PC-3 (cell line): Measurements from ENCODE around the gene GON7. TPM values are rescaled to one million over a fixed set of nuclear protein-coding genes. Genes with fewer than 3 reads are reported as not detected.

Experiments used
- ATAC-seq: fragments of 200-7000 bp; cut with Tn5 transposase; 2 replicates; pipeline ENCODE4 v1.9.1; 2020; ENCODE audit warnings: mild to moderate bottlenecking, moderate library complexity
- BruUV-seq: library from RNA; stranded (reverse); fragments of 400-500 nt; replicated peaks from 2 replicates; lab custom pipeline; 2021; lab: Mats Ljungman, UMichigan
- CTCF ChIA-PET: fragments of 300-600 bp; sonication (Branson Sonifier 250); formaldehyde crosslinking; loops from one replicate; lab custom pipeline; 2022; ENCODE audit warnings: antibody characterized with exemption; lab: Charles Lee
- POLR2A ChIA-PET: fragments of 300-600 bp; sonication (Branson Sonifier 250); formaldehyde crosslinking; loops from one replicate; lab custom pipeline; 2022; ENCODE audit warnings: antibody characterized with exemption; ENCODE audit not compliant: unreplicated experiment; lab: Charles Lee
- DNase-seq: peaks from one replicate; pipeline ENCODE4 v3.0.0-alpha.2; 2015
- H2AFZ ChIP-seq: fragments of 300-600 bp; sonication (generic); 2 replicates; pipeline ENCODE4 v1.6.0; 2016; ENCODE audit warnings: antibody characterized with exemption, low read length
- H3F3A ChIP-seq: fragments of 300-600 bp; sonication (generic); one replicate; pipeline ENCODE4 v1.6.0; 2017; ENCODE audit warnings: antibody characterized with exemption, low read length, control low read depth, mild to moderate bottlenecking; ENCODE audit not compliant: unreplicated experiment
- H3K27ac ChIP-seq: fragments of 300-600 bp; sonication (generic); 2 replicates; pipeline ENCODE4 v1.5.1; 2016; ENCODE audit warnings: mild to moderate bottlenecking, low read length
- H3K27me3 ChIP-seq: fragments of 300-600 bp; sonication (generic); 2 replicates; pipeline ENCODE4 v1.6.1; 2016; ENCODE audit warnings: low read length, mixed read lengths
- H3K36me3 ChIP-seq: fragments of 300-600 bp; sonication (generic); 2 replicates; pipeline ENCODE4 v1.6.1; 2016; ENCODE audit warnings: low read depth, mixed run types, low read length, mixed read lengths
- H3K4me1 ChIP-seq: fragments of 300-600 bp; sonication (generic); 2 replicates; pipeline ENCODE4 v1.5.1; 2016; ENCODE audit warnings: low read length; ENCODE audit not compliant: insufficient read depth
- H3K4me2 ChIP-seq: fragments of 300-600 bp; sonication (generic); 2 replicates; pipeline ENCODE4 v1.6.0; 2016; ENCODE audit warnings: low read length
- H3K4me3 ChIP-seq: fragments of 300-600 bp; sonication (generic); 2 replicates; pipeline ENCODE4 v1.5.1; 2016; ENCODE audit warnings: mild to moderate bottlenecking, low read length, mixed read lengths
- H3K79me2 ChIP-seq: fragments of 300-600 bp; sonication (generic); 2 replicates; pipeline ENCODE4 v1.6.1; 2017; ENCODE audit warnings: low read length, mixed read lengths
- H3K9ac ChIP-seq: fragments of 300-600 bp; sonication (generic); 2 replicates; pipeline ENCODE4 v1.6.0; 2016; ENCODE audit warnings: mild to moderate bottlenecking, low read length
- H3K9me2 ChIP-seq: fragments of 300-600 bp; sonication (generic); replicated peaks from 2 replicates; pipeline ENCODE4 v1.6.1; 2016; ENCODE audit warnings: mixed run types, low read length, mixed read lengths
- H3K9me3 ChIP-seq: fragments of 300-600 bp; sonication (generic); 2 replicates; pipeline ENCODE4 v1.6.1; 2016; ENCODE audit warnings: low read length, mixed read lengths
- H4K20me1 ChIP-seq: fragments of 300-600 bp; sonication (generic); 2 replicates; pipeline ENCODE4 v1.6.1; 2016; ENCODE audit warnings: low read length, mixed read lengths
- CTCF ChIP-seq: fragments of 300-600 bp; sonication (generic); conservative IDR thresholded peaks from 2 replicates; pipeline ENCODE4 v1.5.1; 2017; ENCODE audit warnings: antibody characterized with exemption, low read depth, mild to moderate bottlenecking, low read length
- EZH2 ChIP-seq: fragments of 300-600 bp; sonication (generic); IDR thresholded peaks from one replicate; pipeline ENCODE4 v1.6.1; 2017; ENCODE audit warnings: antibody characterized with exemption, mild to moderate bottlenecking, low read length; ENCODE audit not compliant: unreplicated experiment
- EZH2phosphoT487 ChIP-seq: fragments of 300-600 bp; sonication (generic); IDR thresholded peaks from 2 replicates; pipeline ENCODE4 v1.6.1; 2018; ENCODE audit warnings: mild to moderate bottlenecking, antibody characterized with exemption, low read length, borderline replicate concordance
- intact Hi-C: fragments of 100-400 bp; cut with micrococcal nuclease; formaldehyde crosslinking; loops from 2 replicates; pipeline ENCODE4 v1.9.0; 2023
- total RNA-seq: library from RNA; depleted of rRNA; stranded (reverse); fragments of >200 nt; gene quantifications from 2 replicates; pipeline ENCODE4 v1.2.3, GENCODE V29; 2014

Gene GON7
- total RNA-seq, 1 experiment from 2014 or later: 45.4 TPM

DNA sequence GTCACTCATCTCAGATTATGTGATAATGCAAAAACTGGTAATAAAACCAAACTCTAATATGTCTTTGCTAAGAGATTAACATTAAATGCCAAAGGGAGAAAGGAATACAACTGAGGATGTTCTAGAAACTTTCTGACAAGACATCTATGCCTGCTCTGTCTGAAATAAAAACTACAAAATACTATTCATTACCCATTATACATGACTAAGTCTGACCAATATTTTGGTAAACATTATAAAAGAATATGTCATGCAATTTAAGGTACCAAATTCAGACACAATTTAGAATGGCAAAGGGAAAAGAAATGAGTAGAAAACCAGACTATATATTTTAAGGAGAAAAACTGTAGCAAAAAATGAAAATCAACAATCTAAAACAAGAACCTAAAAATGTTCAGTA, 39.7 kb upstream of the GON7 start:
- H4K20me1 ChIP-seq: no peaks in the 10 kb centered on the region
- CTCF ChIA-PET: no interaction called here

GRCh38 chr14:93245764-93246420, 39.0 kb upstream of the GON7 start:
- Histone ChIP-seq H3K4me2 (peak overlapping the region; percentile 56), H3K4me3 (no peak overlapping the region), H3K79me2 (peaks cover 9% of the 10 kb centered on the region; the same call in 1 of the 2 replicates), H3F3A (peaks cover 9% of the 10 kb centered on the region), H2AFZ (no peak overlapping the region), H4K20me1 (no peaks in the 10 kb centered on the region), H3K4me1 (peaks cover 52% of the 10 kb centered on the region), H3K36me3 (peaks cover 46% of the 10 kb centered on the region), H3K9me2 (no peaks in the 10 kb centered on the region), H3K27ac (peak overlapping the region; percentile 95), H3K9ac (peak overlapping the region; percentile 66), H3K9me3 (no peaks in the 10 kb centered on the region), H3K27me3 (no peaks in the 10 kb centered on the region)
- no peak for DNase-seq
- intact Hi-C loops: loop anchor here (10.0 kb wide), 1 partner anchor 219 kb away; no protein-coding TSS in a partner anchor
- TF ChIP-seq CTCF (no peak), EZH2 (no peak), EZH2phosphoT487 (no peak)
- POLR2A ChIA-PET: no interaction called here
- CTCF ChIA-PET: no interaction called here
- peak; percentile 21; the same call in 1 of the 2 replicates for ATAC-seq
- BruUV-seq: TSS peak; percentile 50

More for the DNA sequence above, 39.7 kb upstream of the GON7 start:
- Histone ChIP-seq H3K9me2 (no peaks in the 10 kb centered on the region), H3K9ac (peak overlapping the region; percentile 66), H3K4me1 (peaks cover 46% of the 10 kb centered on the region), H3K9me3 (no peaks in the 10 kb centered on the region), H3K4me2 (peak overlapping the region; percentile 56), H3K27me3 (no peaks in the 10 kb centered on the region), H3K27ac (peak overlapping the region; percentile 95), H3K36me3 (peaks cover 43% of the 10 kb centered on the region), H3K79me2 (peaks cover 6% of the 10 kb centered on the region; the same call in 1 of the 2 replicates), H3F3A (peaks cover 3% of the 10 kb centered on the region), H3K4me3 (no peak overlapping the region), H2AFZ (no peak overlapping the region)
- intact Hi-C loops: loop anchor here (10.0 kb wide), 1 partner anchor 218 kb away; no protein-coding TSS in a partner anchor
- POLR2A ChIA-PET: no interaction called here
- no TSS peak for BruUV-seq
- peak; percentile 74 for DNase-seq
- ATAC-seq: peak; percentile 92
- TF ChIP-seq EZH2phosphoT487 (no peak), CTCF (no peak), EZH2 (no peak)

DNA sequence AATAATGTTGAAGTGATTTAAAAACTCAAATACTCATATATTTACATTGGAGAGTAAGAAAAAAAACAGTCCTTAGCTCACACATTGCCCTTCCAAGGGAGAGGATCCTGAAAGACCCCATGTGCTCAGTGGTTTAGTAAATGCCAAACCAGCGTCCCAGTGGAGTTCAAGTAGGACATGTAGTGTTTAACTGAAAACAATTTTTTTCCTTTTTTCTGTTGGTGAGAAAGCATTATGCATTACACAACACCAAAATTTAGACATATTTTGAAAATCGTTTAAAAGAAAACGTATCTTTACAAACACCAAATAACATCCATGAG, 33.8 kb upstream of the GON7 start:
- peaks cover 45% of the 10 kb centered on the region for H3K4me1 ChIP-seq
- H3K9ac ChIP-seq: peak overlapping the region; percentile 85
- ATAC-seq (no peak), DNase-seq (no peak)
- intact Hi-C loops: loop anchor here (2.0 to 10.0 kb wide), 2 partner anchors 68 to 224 kb away; no protein-coding TSS in a partner anchor
- H3K4me3 ChIP-seq: no peak overlapping the region
- H3K9me2 ChIP-seq: no peaks in the 10 kb centered on the region
- peaks cover 10% of the 10 kb centered on the region for H3F3A ChIP-seq
- POLR2A ChIA-PET: interaction anchor here (0.6 to 0.9 kb wide), 2 partner anchors 26 to 94 kb away, joined by 4 to 5 read pairs; no protein-coding TSS in a partner anchor
- peak overlapping the region; percentile 94 for H3K27ac ChIP-seq
- H3K4me2 ChIP-seq: peak overlapping the region; percentile 83
- H4K20me1 ChIP-seq: no peaks in the 10 kb centered on the region
- H3K36me3 ChIP-seq: peaks cover 22% of the 10 kb centered on the region
- CTCF ChIA-PET: interaction anchor here (0.6 to 1.0 kb wide), 2 partner anchors 21 to 127 kb away, joined by 3 to 5 read pairs; no protein-coding TSS in a partner anchor
- no peaks in the 10 kb centered on the region for H3K9me3 ChIP-seq
- peaks cover 22% of the 10 kb centered on the region for H3K79me2 ChIP-seq
- H3K27me3 ChIP-seq: no peaks in the 10 kb centered on the region
- TSS peak; percentile 96 for BruUV-seq
- TF ChIP-seq CTCF (no peak), EZH2 (no peak), EZH2phosphoT487 (no peak)
- no peak overlapping the region for H2AFZ ChIP-seq
